Upper lobe of right lung (tissue), 1 donor: ENCODE results near the gene OSMR. TPM values are rescaled to one million over a fixed set of nuclear protein-coding genes. Genes with fewer than 3 reads are reported as not detected.

Experiments
- ATAC-seq: fragments of 200-7000 bp; cut with Tn5 transposase; one replicate; pipeline ENCODE4 v1.9.1; 2020; ENCODE audit warnings: mild to moderate bottlenecking, moderate library complexity
- DNase-seq: peaks from one replicate; pipeline ENCODE4 v3.0.0-alpha.2; 2020
- H3K27ac ChIP-seq: fragments of 200-600 bp; one replicate; pipeline ENCODE4 v1.8.0; 2022
- H3K27me3 ChIP-seq: fragments of 200-600 bp; one replicate; pipeline ENCODE4 v1.8.0; 2022; ENCODE audit warnings: mild to moderate bottlenecking
- H3K36me3 ChIP-seq: fragments of 200-600 bp; one replicate; pipeline ENCODE4 v1.8.0; 2022
- H3K4me1 ChIP-seq: fragments of 200-600 bp; one replicate; pipeline ENCODE4 v1.8.0; 2022
- H3K4me3 ChIP-seq: fragments of 200-600 bp; one replicate; pipeline ENCODE4 v1.8.0; 2022; ENCODE audit warnings: mild to moderate bottlenecking
- H3K9me3 ChIP-seq: fragments of 200-600 bp; one replicate; pipeline ENCODE4 v1.8.0; 2022
- intact Hi-C: fragments of 100-400 bp; cut with DNase I; formaldehyde crosslinking; loops from one replicate; pipeline ENCODE4 v1.11.0; 2022
- total RNA-seq: library from RNA; stranded (reverse); fragmentation: NEBNext Ultra II Directional; extraction: Animal tissue kit (Norgen Biotek cat#: 25700); gene quantifications from one replicate; pipeline ENCODE4 v1.2.1, GENCODE V29; 2021
- TF ChIP-seq, protein P1 (sequence below): fragments of 200-600 bp; IDR thresholded peaks from one replicate; pipeline ENCODE4 v1.8.0; 2022; ENCODE audit warnings: antibody characterized with exemption
- donor health status: DM: no; HTN: yes; CAD: no; lungs with severe emphysema.

OSMR gene
- total RNA-seq, 1 donor from 2014 or later: 85.6 TPM

DNA sequence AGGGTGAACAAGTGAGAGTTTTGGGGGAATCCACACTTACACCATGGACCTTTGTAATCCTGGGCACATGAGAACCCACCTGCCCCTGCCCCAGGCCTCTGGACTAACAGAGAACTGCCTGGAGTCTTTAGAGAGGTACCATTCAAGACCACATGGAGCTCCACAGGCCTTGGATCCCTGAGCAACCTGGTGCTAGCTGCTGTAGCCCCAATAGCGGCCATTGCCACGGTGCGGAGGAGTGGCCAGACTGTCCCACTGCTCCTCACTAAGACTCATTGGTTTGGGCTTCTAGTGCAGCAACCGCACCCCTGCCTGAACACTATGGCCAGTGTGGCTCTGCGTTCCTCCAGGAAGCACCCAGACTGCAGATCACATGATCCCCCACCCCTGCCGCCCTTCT is 45.8 kb downstream of the OSMR start:
- peaks cover 9% of the 10 kb centered on the region for H3K9me3 ChIP-seq
- intact Hi-C loops: no loop called here
- DNase-seq (no peak), ATAC-seq (peak; percentile 13)
- no peaks in the 10 kb centered on the region for H3K4me1 ChIP-seq
- no peak overlapping the region for H3K27ac ChIP-seq
- H3K36me3 ChIP-seq: peaks cover 18% of the 10 kb centered on the region
- TF ChIP-seq, protein P1, sequence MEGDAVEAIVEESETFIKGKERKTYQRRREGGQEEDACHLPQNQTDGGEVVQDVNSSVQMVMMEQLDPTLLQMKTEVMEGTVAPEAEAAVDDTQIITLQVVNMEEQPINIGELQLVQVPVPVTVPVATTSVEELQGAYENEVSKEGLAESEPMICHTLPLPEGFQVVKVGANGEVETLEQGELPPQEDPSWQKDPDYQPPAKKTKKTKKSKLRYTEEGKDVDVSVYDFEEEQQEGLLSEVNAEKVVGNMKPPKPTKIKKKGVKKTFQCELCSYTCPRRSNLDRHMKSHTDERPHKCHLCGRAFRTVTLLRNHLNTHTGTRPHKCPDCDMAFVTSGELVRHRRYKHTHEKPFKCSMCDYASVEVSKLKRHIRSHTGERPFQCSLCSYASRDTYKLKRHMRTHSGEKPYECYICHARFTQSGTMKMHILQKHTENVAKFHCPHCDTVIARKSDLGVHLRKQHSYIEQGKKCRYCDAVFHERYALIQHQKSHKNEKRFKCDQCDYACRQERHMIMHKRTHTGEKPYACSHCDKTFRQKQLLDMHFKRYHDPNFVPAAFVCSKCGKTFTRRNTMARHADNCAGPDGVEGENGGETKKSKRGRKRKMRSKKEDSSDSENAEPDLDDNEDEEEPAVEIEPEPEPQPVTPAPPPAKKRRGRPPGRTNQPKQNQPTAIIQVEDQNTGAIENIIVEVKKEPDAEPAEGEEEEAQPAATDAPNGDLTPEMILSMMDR: no peak
- H3K27me3 ChIP-seq: no peaks in the 10 kb centered on the region
- no peak overlapping the region for H3K4me3 ChIP-seq

DNA sequence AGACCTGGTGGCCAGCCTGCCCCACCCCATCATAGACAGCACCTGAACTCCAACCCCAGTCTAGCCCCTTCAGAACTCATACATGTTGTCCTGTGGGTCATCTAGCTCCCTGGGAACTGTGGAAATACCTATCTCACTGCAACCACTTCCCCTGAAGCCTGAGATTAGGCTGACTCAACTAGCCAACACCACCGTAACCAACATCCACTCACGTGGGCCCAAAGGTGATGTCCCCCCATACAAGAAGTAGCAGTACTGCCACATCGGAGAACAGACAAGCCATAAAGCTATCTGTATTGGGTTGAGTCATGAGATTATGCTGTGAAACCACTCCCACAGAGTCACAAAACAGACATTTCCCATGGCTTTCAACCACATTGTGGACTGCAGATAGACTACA is 46.6 kb downstream of the OSMR start:
- peaks cover 13% of the 10 kb centered on the region for H3K9me3 ChIP-seq
- ATAC-seq (no peak), DNase-seq (no peak)
- H3K4me1 ChIP-seq: no peaks in the 10 kb centered on the region
- intact Hi-C loops: no loop called here
- no peaks in the 10 kb centered on the region for H3K27me3 ChIP-seq
- H3K36me3 ChIP-seq: peaks cover 13% of the 10 kb centered on the region
- TF ChIP-seq, protein P1: no peak
- no peak overlapping the region for H3K4me3 ChIP-seq
- H3K27ac ChIP-seq: no peak overlapping the region

DNA sequence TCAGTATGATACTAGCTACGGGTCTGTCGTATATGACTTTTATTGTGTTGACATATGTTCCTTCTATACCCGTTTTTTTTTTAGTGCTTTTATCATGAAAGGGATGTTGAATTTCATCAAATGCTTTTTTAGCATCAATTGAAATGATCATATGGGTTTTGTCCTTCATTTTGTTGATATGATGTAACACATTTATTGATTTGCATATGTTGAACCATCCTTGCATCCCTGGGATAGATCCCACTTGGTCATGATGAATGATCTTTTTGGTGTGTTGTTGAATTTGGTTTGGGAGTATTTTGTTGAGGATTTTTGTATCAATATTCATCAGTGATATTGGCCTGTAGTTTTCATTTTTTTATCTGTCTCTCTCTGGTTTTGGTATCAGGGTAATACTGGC is 50.9 kb downstream of the OSMR start:
- no peak overlapping the region for H3K27ac ChIP-seq
- H3K4me1 ChIP-seq: no peaks in the 10 kb centered on the region
- TF ChIP-seq, protein P1: no peak
- no peaks in the 10 kb centered on the region for H3K27me3 ChIP-seq
- intact Hi-C loops: no loop called here
- H3K4me3 ChIP-seq: no peak overlapping the region
- H3K36me3 ChIP-seq: peaks cover 5% of the 10 kb centered on the region
- peaks cover 13% of the 10 kb centered on the region for H3K9me3 ChIP-seq
- no peak for DNase-seq
- no peak for ATAC-seq

DNA sequence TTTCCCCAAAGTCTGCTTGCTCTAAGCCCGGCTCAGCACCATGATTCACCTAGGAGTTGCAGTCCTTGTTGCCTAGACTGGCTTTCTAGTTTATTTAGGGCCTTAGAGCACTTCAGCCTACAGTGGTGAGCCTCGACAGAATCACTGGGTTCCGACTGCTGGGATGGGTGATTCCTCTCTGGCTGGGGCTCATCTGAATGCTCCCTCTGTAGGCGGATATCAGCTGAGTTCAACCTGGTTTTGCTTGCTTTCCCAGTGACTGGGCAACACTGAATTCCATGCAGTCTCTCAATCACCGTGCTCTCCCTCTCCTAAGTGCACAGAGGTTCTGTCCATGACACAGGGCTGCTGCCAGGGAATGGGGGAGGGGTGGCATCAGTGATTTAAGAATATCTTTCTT is 54.1 kb downstream of the OSMR start:
- no peak overlapping the region for H3K27ac ChIP-seq
- intact Hi-C loops: no loop called here
- peaks cover 13% of the 10 kb centered on the region for H3K9me3 ChIP-seq
- TF ChIP-seq, protein P1: no peak
- DNase-seq: no peak
- H3K27me3 ChIP-seq: no peaks in the 10 kb centered on the region
- H3K36me3 ChIP-seq: peaks cover 28% of the 10 kb centered on the region
- no peak overlapping the region for H3K4me3 ChIP-seq
- no peaks in the 10 kb centered on the region for H3K4me1 ChIP-seq
- no peak for ATAC-seq

DNA sequence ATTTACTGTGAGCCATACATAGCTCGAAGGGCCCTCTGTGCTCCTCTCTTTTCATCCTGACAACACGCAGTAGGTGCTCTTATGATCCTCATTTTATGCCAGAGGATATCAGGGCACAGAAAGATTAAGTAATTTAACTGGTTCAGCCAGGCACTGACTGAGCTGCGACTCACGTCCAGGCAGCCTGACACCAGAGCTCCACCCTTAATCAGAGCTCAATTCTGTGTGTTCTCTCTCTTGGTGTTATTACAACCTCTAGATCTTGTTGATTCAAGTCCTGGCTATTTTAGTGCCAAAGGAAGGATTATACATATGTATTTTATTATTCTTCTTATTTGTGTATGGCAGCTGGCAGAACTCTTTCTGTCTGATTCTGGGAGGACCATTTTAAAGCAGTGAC is 59.7 kb downstream of the OSMR start:
- no peak overlapping the region for H3K4me3 ChIP-seq
- H3K27ac ChIP-seq: no peak overlapping the region
- ATAC-seq (no peak), DNase-seq (no peak)
- intact Hi-C loops: no loop called here
- TF ChIP-seq, protein P1: no peak
- peaks cover 35% of the 10 kb centered on the region for H3K36me3 ChIP-seq
- no peaks in the 10 kb centered on the region for H3K4me1 ChIP-seq
- H3K9me3 ChIP-seq: no peaks in the 10 kb centered on the region
- no peaks in the 10 kb centered on the region for H3K27me3 ChIP-seq

DNA sequence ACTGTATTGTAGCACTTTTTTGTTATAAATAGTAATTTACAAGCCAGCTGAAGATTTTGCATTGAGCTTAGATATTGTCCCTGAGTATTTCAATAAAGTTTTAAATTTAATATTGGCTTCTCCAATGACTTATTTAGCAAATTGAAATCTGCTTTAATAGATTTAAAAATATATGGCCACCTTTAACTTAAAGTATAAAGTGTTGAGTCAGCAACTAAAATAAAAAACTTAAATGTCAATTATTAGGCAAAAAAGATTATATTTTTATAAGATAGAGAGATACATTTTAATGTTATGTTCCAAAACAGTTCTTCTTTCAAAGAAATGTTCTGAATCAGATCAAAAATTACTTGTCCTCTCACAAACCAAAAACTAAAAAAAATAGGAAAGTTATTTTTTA is 60.7 kb downstream of the OSMR start:
- intact Hi-C loops: no loop called here
- Histone ChIP-seq H3K4me3 (no peak overlapping the region), H3K36me3 (peaks cover 35% of the 10 kb centered on the region), H3K9me3 (no peaks in the 10 kb centered on the region), H3K27me3 (no peaks in the 10 kb centered on the region), H3K27ac (no peak overlapping the region), H3K4me1 (no peaks in the 10 kb centered on the region)
- DNase-seq (no peak), ATAC-seq (no peak)
- TF ChIP-seq, protein P1: no peak
